ENCODE measurements around the gene ALAD. TPM values are rescaled to one million over a fixed set of nuclear protein-coding genes. Genes with fewer than 3 reads are reported as not detected.

Gene ALAD
- total RNA-seq, 1 experiment from 2014 or later, result 7.8 TPM

DNA sequence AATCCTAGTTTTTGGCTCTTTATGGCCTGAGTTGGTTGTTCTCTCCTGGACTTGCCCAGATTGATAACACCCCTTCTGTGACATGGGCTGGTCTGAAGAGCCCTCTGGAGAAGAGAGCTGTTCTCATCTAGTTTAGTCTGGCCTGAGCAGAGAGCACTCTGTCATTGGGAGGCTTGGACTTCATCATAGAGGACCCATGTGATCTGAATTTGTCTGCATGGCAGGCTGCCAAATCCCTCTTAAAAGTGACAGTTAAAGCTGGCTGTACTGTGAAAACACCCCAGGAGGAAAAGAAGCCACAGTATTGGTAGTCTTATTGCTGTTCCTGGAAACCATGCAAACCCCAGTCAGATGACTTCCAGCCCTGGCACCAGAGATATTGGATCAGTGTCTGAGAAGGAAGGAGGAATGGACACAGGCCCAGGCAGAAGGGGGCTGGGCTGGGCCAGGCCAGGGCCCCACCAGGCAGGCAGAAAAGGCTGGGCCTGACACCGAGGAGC, 57.3 kb downstream of the ALAD start:
- Mint-ChIP-seq H3K4me3 (ENCODE audit: unreplicated experiment) (no peak overlapping the region), H3K36me3 (ENCODE audit: insufficient read depth, unreplicated experiment) (no peaks in the 10 kb centered on the region), H3K27me3 (ENCODE audit: insufficient read depth, unreplicated experiment) (no peaks in the 10 kb centered on the region), H3K9me3 (ENCODE audit: unreplicated experiment) (no peaks in the 10 kb centered on the region), H3K4me1 (ENCODE audit: insufficient read depth, unreplicated experiment) (peaks cover 20% of the 10 kb centered on the region), H3K27ac (ENCODE audit: low read depth, unreplicated experiment) (no peak overlapping the region)
- TF ChIP-seq CTCF (IDR thresholded peaks at IDR 0.05; ENCODE audit: unreplicated experiment), result no peak
- ChIA-PET POLR2A (no interaction called here), CTCF (interaction anchor here (1.2 kb wide), 1 partner anchor 22 kb away, joined by 3 read pairs; no protein-coding TSS in a partner anchor)
- no TSS peak for BruUV-seq (replicated peaks)
- intact Hi-C loops (cut with micrococcal nuclease), result no loop called here
- DNase-seq (ENCODE audit: unreplicated experiment), result no peak

- no peak for TF ChIP-seq CTCF (IDR thresholded peaks at IDR 0.05; ENCODE audit: unreplicated experiment)
- no peaks in the 10 kb centered on the region for H3K27me3 Mint-ChIP-seq (ENCODE audit: insufficient read depth, unreplicated experiment)
- intact Hi-C loops (cut with micrococcal nuclease), result no loop called here
- BruUV-seq (replicated peaks), result no TSS peak
- H3K9me3 Mint-ChIP-seq (ENCODE audit: unreplicated experiment), result no peaks in the 10 kb centered on the region
- no peak overlapping the region for H3K27ac Mint-ChIP-seq (ENCODE audit: low read depth, unreplicated experiment)
- POLR2A ChIA-PET, result interaction anchor here (1.0 kb wide), 1 partner anchor 66 kb away, joined by 4 read pairs; the partner anchor contains the start of genes CDC26 and PRPF4
- CTCF ChIA-PET, result interaction anchor here (0.7 kb wide), 1 partner anchor 282 kb away, joined by 3 read pairs; no protein-coding TSS in a partner anchor
- DNase-seq (ENCODE audit: unreplicated experiment), result peak; percentile 24
- H3K4me1 Mint-ChIP-seq (ENCODE audit: insufficient read depth, unreplicated experiment), result peaks cover 20% of the 10 kb centered on the region
- H3K36me3 Mint-ChIP-seq (ENCODE audit: insufficient read depth, unreplicated experiment), result no peaks in the 10 kb centered on the region
- H3K4me3 Mint-ChIP-seq (ENCODE audit: unreplicated experiment), result peak overlapping the region; percentile 80
Measured at GRCh38 chr9:113341712-113342410, 59.2 kb downstream of the ALAD start.

GRCh38 chr9:113340011-113340699, 60.9 kb downstream of the ALAD start, which contains the start of gene WDR31:
Gene WDR31 (minus strand): TSS chr9:113340275. CDS start chr9:113332022, 8,253 bp downstream.
- POLR2A ChIA-PET, result interaction anchor here (0.6 to 2.1 kb wide), 12 partner anchors 8 to 189 kb away, joined by 3 to 20 read pairs (median 4); partner anchors contain the start of genes ALAD, BSPRY, C9orf43 and CDC26
- DNase-seq (ENCODE audit: unreplicated experiment), result peak; percentile 82
- no peaks in the 10 kb centered on the region for H3K9me3 Mint-ChIP-seq (ENCODE audit: unreplicated experiment)
- TF ChIP-seq CTCF (IDR thresholded peaks at IDR 0.05; ENCODE audit: unreplicated experiment), result no peak
- no peaks in the 10 kb centered on the region for H3K36me3 Mint-ChIP-seq (ENCODE audit: insufficient read depth, unreplicated experiment)
- H3K4me1 Mint-ChIP-seq (ENCODE audit: insufficient read depth, unreplicated experiment), result peaks cover 20% of the 10 kb centered on the region
- CTCF ChIA-PET, result interaction anchor here (0.6 to 2.1 kb wide), 14 partner anchors 9 to 1254 kb away, joined by 3 to 9 read pairs (median 4); partner anchors contain the start of genes ALAD and BSPRY
- no peaks in the 10 kb centered on the region for H3K27me3 Mint-ChIP-seq (ENCODE audit: insufficient read depth, unreplicated experiment)
- intact Hi-C loops (cut with micrococcal nuclease), result no loop called here
- no TSS peak for BruUV-seq (replicated peaks)
- peak within 1 kb of the TSS; percentile 76 for H3K27ac Mint-ChIP-seq (ENCODE audit: low read depth, unreplicated experiment)
- H3K4me3 Mint-ChIP-seq (ENCODE audit: unreplicated experiment), result peak within 1 kb of the TSS; percentile 80

DNA sequence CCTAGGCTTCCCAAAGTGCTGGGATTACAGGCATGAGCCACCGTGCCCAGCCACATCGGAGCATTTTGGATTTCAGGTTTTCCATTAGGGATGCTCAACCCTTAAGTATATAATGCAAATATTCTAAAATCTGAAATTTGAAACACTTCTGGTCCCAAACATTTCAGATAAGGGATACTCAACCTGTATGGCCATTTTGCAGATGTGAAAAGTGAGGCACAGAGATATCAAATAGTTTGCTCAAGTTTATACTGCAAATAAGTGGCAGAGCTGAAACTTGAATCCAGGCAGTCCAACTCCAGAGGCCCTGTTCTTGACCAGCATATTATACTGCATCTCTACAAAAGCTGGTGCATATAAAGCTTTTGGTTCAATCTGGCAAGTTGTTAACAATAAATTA, 63.4 kb downstream of the ALAD start:
- POLR2A ChIA-PET, result interaction anchor here (0.7 kb wide), 1 partner anchor 73 kb away, joined by 4 read pairs; the partner anchor contains the start of genes C9orf43 and POLE3
- peaks cover 20% of the 10 kb centered on the region for H3K4me1 Mint-ChIP-seq (ENCODE audit: insufficient read depth, unreplicated experiment)
- BruUV-seq (replicated peaks), result no TSS peak
- intact Hi-C loops (cut with micrococcal nuclease), result no loop called here
- no peak for DNase-seq (ENCODE audit: unreplicated experiment)
- no peaks in the 10 kb centered on the region for H3K36me3 Mint-ChIP-seq (ENCODE audit: insufficient read depth, unreplicated experiment)
- TF ChIP-seq CTCF (IDR thresholded peaks at IDR 0.05; ENCODE audit: unreplicated experiment), result no peak
- H3K9me3 Mint-ChIP-seq (ENCODE audit: unreplicated experiment), result no peaks in the 10 kb centered on the region
- no peaks in the 10 kb centered on the region for H3K27me3 Mint-ChIP-seq (ENCODE audit: insufficient read depth, unreplicated experiment)
- H3K4me3 Mint-ChIP-seq (ENCODE audit: unreplicated experiment), result no peak overlapping the region
- CTCF ChIA-PET, result interaction anchor here (0.7 kb wide), 1 partner anchor 248 kb away, joined by 3 read pairs; no protein-coding TSS in a partner anchor
- H3K27ac Mint-ChIP-seq (ENCODE audit: low read depth, unreplicated experiment), result no peak overlapping the region

Data from MCF 10A (cell line).